ENCODE data around the gene EMX2.

Gene EMX2

DNA sequence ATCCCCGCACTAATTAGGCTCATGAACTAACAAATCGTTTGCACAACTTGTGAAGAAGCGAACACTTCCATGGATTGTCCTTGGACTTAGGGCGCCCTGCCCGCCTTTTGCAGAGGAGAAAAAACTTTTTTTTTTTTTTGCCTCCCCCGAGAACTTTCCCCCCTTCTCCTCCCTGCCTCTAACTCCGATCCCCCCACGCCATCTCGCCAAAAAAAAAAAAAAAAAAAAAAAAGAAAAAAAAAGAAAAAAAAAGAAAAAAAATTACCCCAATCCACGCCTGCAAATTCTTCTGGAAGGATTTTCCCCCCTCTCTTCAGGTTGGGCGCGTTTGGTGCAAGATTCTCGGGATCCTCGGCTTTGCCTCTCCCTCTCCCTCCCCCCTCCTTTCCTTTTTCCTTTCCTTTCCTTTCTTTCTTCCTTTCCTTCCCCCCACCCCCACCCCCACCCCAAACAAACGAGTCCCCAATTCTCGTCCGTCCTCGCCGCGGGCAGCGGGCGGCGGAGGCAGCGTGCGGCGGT, at the start of gene EMX2:
Gene EMX2, plus strand, starts transcription at position 41 of the 519 bp plus-strand sequence. CDS start 522 bp downstream, outside the sequence.
- DNase-seq (ENCODE audit: extremely low read depth, insufficient read length), result no peak
- H3K27me3 ChIP-seq (replicated peaks; ENCODE audit: control insufficient read depth, insufficient read depth, low read length), result peaks cover 1% of the 10 kb centered on the region
- TF ChIP-seq, protein P1, sequence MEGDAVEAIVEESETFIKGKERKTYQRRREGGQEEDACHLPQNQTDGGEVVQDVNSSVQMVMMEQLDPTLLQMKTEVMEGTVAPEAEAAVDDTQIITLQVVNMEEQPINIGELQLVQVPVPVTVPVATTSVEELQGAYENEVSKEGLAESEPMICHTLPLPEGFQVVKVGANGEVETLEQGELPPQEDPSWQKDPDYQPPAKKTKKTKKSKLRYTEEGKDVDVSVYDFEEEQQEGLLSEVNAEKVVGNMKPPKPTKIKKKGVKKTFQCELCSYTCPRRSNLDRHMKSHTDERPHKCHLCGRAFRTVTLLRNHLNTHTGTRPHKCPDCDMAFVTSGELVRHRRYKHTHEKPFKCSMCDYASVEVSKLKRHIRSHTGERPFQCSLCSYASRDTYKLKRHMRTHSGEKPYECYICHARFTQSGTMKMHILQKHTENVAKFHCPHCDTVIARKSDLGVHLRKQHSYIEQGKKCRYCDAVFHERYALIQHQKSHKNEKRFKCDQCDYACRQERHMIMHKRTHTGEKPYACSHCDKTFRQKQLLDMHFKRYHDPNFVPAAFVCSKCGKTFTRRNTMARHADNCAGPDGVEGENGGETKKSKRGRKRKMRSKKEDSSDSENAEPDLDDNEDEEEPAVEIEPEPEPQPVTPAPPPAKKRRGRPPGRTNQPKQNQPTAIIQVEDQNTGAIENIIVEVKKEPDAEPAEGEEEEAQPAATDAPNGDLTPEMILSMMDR (IDR thresholded peaks at IDR 0.05; ENCODE audit: insufficient read depth, low read length, poor library complexity, severe bottlenecking), result no peak
- no peaks in the 10 kb centered on the region for H3K36me3 ChIP-seq (ENCODE audit: control insufficient read depth, insufficient read depth, low read length)
- H3K4me3 ChIP-seq (replicated peaks; ENCODE audit: low read depth, low read length), result no peak within 1 kb of the TSS

DNA sequence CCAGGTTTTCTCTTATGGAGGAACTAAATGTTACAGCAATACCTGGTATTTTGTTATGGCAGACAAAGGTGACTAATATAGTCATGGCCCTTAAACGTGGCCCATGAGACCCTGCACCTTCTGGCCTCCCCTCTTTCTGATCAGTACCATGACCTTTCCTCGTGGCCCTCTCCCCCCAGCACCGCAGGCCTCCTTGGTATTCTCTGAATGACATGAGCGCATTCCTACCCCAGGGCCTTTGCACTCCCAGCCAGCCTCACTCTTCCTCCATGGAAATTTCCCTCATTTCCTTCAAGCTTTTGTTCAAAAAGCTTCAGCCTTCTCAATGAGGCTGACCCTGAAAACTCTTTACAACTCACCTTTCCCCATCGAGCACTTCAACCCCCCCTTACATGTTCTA, 46.5 kb upstream of the EMX2 start:
- H3K4me3 ChIP-seq (replicated peaks; ENCODE audit: low read depth, low read length), result no peak overlapping the region
- no peaks in the 10 kb centered on the region for H3K36me3 ChIP-seq (ENCODE audit: control insufficient read depth, insufficient read depth, low read length)
- TF ChIP-seq, protein P1 (IDR thresholded peaks at IDR 0.05; ENCODE audit: insufficient read depth, low read length, poor library complexity, severe bottlenecking), result no peak
- no peak for DNase-seq (ENCODE audit: extremely low read depth, insufficient read length)
- H3K27me3 ChIP-seq (replicated peaks; ENCODE audit: control insufficient read depth, insufficient read depth, low read length), result no peaks in the 10 kb centered on the region; the same call in none of the 2 replicates

DNA sequence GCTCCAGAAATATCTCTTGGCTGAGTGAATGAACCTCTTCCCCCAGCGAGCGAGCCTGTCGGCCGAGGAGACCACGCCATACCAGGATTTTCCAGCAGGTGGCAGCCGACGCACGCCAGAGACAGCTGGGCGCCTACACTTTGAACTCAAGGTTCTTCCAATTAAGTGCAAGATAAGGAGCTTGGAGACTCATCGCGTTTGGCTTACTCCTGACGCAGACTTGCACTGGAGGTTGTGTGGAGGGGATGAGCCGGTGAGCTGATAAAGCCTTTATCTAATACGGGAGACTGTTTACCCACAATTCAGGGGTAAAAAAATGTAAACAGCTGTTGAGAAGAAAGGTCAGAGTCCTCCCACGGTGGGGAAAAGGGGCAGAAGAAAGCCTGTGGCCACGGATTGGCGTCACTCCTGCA, 45.9 kb upstream of the EMX2 start:
- H3K36me3 ChIP-seq (ENCODE audit: control insufficient read depth, insufficient read depth, low read length), result no peaks in the 10 kb centered on the region
- DNase-seq (ENCODE audit: extremely low read depth, insufficient read length), result peak; percentile 64
- TF ChIP-seq, protein P1 (IDR thresholded peaks at IDR 0.05; ENCODE audit: insufficient read depth, low read length, poor library complexity, severe bottlenecking), result peak; percentile 94
- H3K27me3 ChIP-seq (replicated peaks; ENCODE audit: control insufficient read depth, insufficient read depth, low read length), result no peaks in the 10 kb centered on the region; the same call in none of the 2 replicates
- H3K4me3 ChIP-seq (replicated peaks; ENCODE audit: low read depth, low read length), result no peak overlapping the region

DNA sequence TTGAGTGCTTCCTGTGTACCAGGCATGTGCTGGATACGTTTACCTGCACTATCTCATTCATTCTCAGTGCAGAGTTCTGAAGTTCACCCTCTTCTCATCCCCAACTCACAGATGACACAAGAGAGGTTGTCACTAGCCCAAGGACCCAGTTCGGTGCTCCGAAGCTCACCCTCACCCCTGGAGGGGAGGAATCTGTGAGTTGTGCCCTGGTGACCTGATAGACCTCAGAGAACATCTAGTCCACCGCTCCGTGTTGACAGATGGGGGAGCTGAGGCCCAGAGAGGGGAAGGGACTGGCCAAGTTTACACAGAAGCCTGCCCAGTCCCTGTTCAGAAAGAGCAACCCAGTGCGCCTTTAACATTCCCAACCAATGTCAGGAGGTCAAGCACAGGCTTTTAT, 44.8 kb upstream of the EMX2 start:
- no peaks in the 10 kb centered on the region; the same call in none of the 2 replicates for H3K27me3 ChIP-seq (replicated peaks; ENCODE audit: control insufficient read depth, insufficient read depth, low read length)
- TF ChIP-seq, protein P1 (IDR thresholded peaks at IDR 0.05; ENCODE audit: insufficient read depth, low read length, poor library complexity, severe bottlenecking), result no peak
- no peaks in the 10 kb centered on the region for H3K36me3 ChIP-seq (ENCODE audit: control insufficient read depth, insufficient read depth, low read length)
- no peak overlapping the region for H3K4me3 ChIP-seq (replicated peaks; ENCODE audit: low read depth, low read length)
- DNase-seq (ENCODE audit: extremely low read depth, insufficient read length), result no peak

DNA sequence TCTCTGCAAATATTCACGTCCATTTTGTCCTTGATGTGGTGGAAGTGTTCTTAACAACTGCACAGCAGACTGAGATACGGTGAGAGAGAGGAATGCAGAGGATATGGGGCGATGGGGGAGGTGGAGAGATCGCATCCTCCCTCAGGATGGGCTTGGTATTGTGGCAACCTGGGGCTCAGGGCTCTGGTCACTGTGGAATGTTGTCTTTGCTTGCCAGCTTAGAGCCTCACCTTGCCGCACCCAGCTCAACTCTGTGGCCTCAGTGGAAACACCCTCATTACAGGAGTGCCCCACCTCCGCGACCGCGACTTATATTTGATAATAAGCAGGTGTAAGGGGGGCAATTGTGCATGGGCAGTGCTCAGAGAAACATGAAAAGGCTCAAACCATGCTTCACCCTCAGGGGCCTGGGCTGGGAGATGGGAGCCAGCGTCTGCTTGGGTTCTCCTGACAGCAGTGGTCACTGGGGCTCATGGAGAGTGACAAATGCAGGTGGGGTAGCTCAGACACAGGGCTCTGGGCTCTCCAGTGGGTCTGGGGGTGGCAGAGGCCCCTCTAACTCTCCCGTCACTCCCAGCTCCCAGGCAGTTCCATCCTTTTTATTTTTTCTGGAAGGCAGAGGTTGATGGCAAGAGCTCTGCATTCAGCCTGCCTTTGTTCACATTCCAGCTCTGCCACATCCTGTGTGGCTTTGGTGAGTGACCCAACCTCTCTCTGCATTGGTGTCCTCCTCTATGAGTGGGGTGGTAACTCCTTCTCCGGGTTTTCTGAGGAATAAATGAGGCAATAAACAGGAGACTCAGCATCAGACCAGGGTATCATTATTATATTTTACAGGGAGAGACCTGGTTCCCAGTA, 43.1 kb upstream of the EMX2 start:
- TF ChIP-seq, protein P1 (IDR thresholded peaks at IDR 0.05; ENCODE audit: insufficient read depth, low read length, poor library complexity, severe bottlenecking), result no peak
- DNase-seq (ENCODE audit: extremely low read depth, insufficient read length), result no peak
- no peaks in the 10 kb centered on the region for H3K36me3 ChIP-seq (ENCODE audit: control insufficient read depth, insufficient read depth, low read length)
- H3K27me3 ChIP-seq (replicated peaks; ENCODE audit: control insufficient read depth, insufficient read depth, low read length), result no peaks in the 10 kb centered on the region; the same call in 1 of the 2 replicates
- H3K4me3 ChIP-seq (replicated peaks; ENCODE audit: low read depth, low read length), result no peak overlapping the region

All from GM06990 (cell line).